OCI-LY7 (cell line): ENCODE results near the gene PRPSAP2. TPM values are rescaled to one million over a fixed set of nuclear protein-coding genes. Genes with fewer than 3 reads are reported as not detected.

Source experiments
- BruUV-seq: library from RNA; stranded (reverse); fragments of 400-500 nt; replicated peaks from 2 replicates; lab custom pipeline; 2021; lab: Mats Ljungman, UMichigan
- CTCF ChIA-PET: fragments of 300-600 bp; sonication (Branson Sonifier 250); formaldehyde crosslinking; loops from one replicate; lab custom pipeline; 2022; ENCODE audit warnings: antibody characterized with exemption; ENCODE audit not compliant: unreplicated experiment; lab: Charles Lee
- POLR2A ChIA-PET: fragments of 300-600 bp; sonication (Branson Sonifier 250); formaldehyde crosslinking; loops from one replicate; lab custom pipeline; 2022; ENCODE audit warnings: antibody characterized with exemption; lab: Charles Lee
- DNase-seq: peaks from one replicate; pipeline ENCODE4 v3.0.0-alpha.2; 2015; ENCODE audit warnings: low spot score
- H2AFZ ChIP-seq: fragments of 200-600 bp; sonication (generic), shearing (Covaris generic); 2 replicates; pipeline ENCODE4 v1.6.1; 2014; ENCODE audit warnings: mild to moderate bottlenecking, antibody characterized with exemption, low read length, moderate library complexity
- H3K27ac ChIP-seq: fragments of 200-600 bp; sonication (generic); 2 replicates; pipeline ENCODE4 v1.5.1; 2014; ENCODE audit warnings: mixed run types, low read depth, mild to moderate bottlenecking, moderate library complexity, low read length, inconsistent platforms; ENCODE audit not compliant: poor library complexity, severe bottlenecking
- H3K36me3 ChIP-seq: fragments of 200-600 bp; sonication (generic); 2 replicates; pipeline ENCODE4 v1.6.1; 2014; ENCODE audit warnings: mild to moderate bottlenecking, antibody characterized with exemption, low read length, moderate library complexity, mixed read lengths; ENCODE audit not compliant: insufficient read depth
- H3K4me1 ChIP-seq: fragments of 200-600 bp; sonication (generic); 2 replicates; pipeline ENCODE4 v1.5.1; 2014; ENCODE audit warnings: mild to moderate bottlenecking, low read length; ENCODE audit not compliant: insufficient read depth, poor library complexity, severe bottlenecking
- H3K4me2 ChIP-seq: fragments of 200-600 bp; sonication (generic); 2 replicates; pipeline ENCODE4 v1.6.1; 2014; ENCODE audit warnings: mild to moderate bottlenecking, low read length
- H3K4me3 ChIP-seq: fragments of 200-600 bp; sonication (generic); 2 replicates; pipeline ENCODE4 v1.5.1; 2014; ENCODE audit warnings: mild to moderate bottlenecking, low read depth, low read length; ENCODE audit not compliant: poor library complexity, severe bottlenecking
- H3K79me2 ChIP-seq: fragments of 200-600 bp; sonication (generic); 2 replicates; pipeline ENCODE4 v1.6.1; 2016; ENCODE audit warnings: low read depth, mild to moderate bottlenecking, low read length, moderate library complexity, mixed read lengths; ENCODE audit not compliant: insufficient read depth
- H3K9me2 ChIP-seq: fragments of 200-600 bp; sonication (generic); 2 replicates; pipeline ENCODE4 v1.6.1; 2016; ENCODE audit warnings: mild to moderate bottlenecking, low read length, mixed read lengths; ENCODE audit not compliant: insufficient read depth
- H3K9me3 ChIP-seq: fragments of 200-600 bp; sonication (generic); 2 replicates; pipeline ENCODE4 v1.6.1; 2014; ENCODE audit warnings: mild to moderate bottlenecking, mixed run types, low read length, mixed read lengths
- H4K20me1 ChIP-seq: fragments of 200-600 bp; sonication (generic); 2 replicates; pipeline ENCODE4 v1.6.1; 2014; ENCODE audit warnings: mild to moderate bottlenecking, antibody characterized with exemption, low read length, moderate library complexity, mixed read lengths; ENCODE audit not compliant: insufficient read depth
- EZH2phosphoT487 ChIP-seq: fragments of 200-600 bp; sonication (generic); IDR thresholded peaks from 2 replicates; pipeline ENCODE4 v1.6.1; 2018; ENCODE audit warnings: low read depth, borderline replicate concordance, mild to moderate bottlenecking, mixed run types, antibody characterized with exemption, low read length, moderate library complexity, mixed read lengths
- intact Hi-C: fragments of 100-400 bp; cut with micrococcal nuclease; formaldehyde crosslinking; loops from one replicate; pipeline ENCODE4 v1.10.0; 2022; ENCODE audit not compliant: unreplicated experiment
- total RNA-seq, 2 experiments: library from RNA; depleted of rRNA in 1 of 2; stranded (reverse); fragments of >200 nt in 1 of 2; shearing (Covaris generic) in 1 of 2; gene quantifications; 2 replicates each; pipeline ENCODE4 v1.2.3, GENCODE V29; 2014 to 2022
- TF ChIP-seq, protein P1 (sequence below): fragments of 200-600 bp; sonication (generic); conservative IDR thresholded peaks from 2 replicates; pipeline ENCODE4 v1.5.1; 2014; ENCODE audit warnings: mild to moderate bottlenecking, antibody characterized with exemption, low read length, moderate library complexity, mixed read lengths

PRPSAP2 gene
- total RNA-seq, 2 experiments from 2014 or later = 59.3 to 90.2 TPM

DNA sequence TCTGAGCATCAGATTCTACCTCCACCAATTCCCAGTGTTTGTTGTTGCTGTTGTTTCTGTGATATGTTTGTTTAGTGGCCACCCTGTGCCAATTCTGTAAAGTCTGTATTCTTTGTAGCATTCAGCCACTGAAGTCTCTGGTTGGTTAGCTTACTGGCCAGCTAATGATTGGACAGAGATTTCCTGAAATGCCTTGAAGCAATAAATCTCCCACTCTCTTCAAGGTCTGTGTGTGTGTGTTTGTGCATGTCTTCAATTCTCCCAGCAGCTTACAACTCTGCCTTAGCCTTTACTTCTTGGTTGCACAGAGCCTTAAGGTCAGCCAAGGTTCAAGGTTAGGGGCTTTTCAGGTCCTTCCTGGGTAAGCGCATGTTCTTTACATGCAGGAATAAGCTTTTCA is 38.2 kb downstream of the PRPSAP2 start:
- no peak overlapping the region for H3K27ac ChIP-seq
- H3K4me2 ChIP-seq = no peak overlapping the region
- intact Hi-C loops = no loop called here
- TF ChIP-seq, protein P1, sequence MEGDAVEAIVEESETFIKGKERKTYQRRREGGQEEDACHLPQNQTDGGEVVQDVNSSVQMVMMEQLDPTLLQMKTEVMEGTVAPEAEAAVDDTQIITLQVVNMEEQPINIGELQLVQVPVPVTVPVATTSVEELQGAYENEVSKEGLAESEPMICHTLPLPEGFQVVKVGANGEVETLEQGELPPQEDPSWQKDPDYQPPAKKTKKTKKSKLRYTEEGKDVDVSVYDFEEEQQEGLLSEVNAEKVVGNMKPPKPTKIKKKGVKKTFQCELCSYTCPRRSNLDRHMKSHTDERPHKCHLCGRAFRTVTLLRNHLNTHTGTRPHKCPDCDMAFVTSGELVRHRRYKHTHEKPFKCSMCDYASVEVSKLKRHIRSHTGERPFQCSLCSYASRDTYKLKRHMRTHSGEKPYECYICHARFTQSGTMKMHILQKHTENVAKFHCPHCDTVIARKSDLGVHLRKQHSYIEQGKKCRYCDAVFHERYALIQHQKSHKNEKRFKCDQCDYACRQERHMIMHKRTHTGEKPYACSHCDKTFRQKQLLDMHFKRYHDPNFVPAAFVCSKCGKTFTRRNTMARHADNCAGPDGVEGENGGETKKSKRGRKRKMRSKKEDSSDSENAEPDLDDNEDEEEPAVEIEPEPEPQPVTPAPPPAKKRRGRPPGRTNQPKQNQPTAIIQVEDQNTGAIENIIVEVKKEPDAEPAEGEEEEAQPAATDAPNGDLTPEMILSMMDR = no peak
- TF ChIP-seq EZH2phosphoT487 = no peak
- peaks cover 84% of the 10 kb centered on the region for H3K36me3 ChIP-seq
- peaks cover 15% of the 10 kb centered on the region; the same call in 1 of the 2 replicates for H3K9me3 ChIP-seq
- no TSS peak for BruUV-seq
- ChIA-PET CTCF (no interaction called here), POLR2A (interaction anchor here (0.7 kb wide), 1 partner anchor 482 kb away, joined by 3 read pairs; no protein-coding TSS in a partner anchor)
- DNase-seq = no peak
- H3K79me2 ChIP-seq = no peaks in the 10 kb centered on the region
- no peak overlapping the region for H2AFZ ChIP-seq
- H3K4me3 ChIP-seq = no peak overlapping the region
- no peaks in the 10 kb centered on the region for H3K9me2 ChIP-seq
- H3K4me1 ChIP-seq = peaks cover 20% of the 10 kb centered on the region
- H4K20me1 ChIP-seq = no peaks in the 10 kb centered on the region

DNA sequence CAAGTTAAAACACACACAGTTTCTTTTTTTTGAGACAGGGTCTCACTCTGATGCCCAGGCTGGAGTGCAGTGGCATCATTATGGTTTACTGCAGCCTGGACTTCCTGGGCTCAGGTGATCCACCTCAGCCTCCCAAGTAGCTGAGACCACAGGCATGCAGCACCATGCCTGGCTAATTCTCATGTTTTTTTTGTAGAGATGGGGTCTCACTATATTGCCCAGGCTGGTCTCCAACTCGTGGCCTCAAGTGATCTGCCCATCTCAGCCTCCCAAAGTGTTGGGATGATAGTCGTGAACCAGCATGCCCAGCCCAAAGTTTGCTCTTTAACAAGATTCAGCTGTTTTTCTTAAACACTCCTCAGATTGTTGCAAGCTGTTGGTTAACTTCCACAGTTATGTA is 39.0 kb downstream of the PRPSAP2 start:
- ChIA-PET CTCF (no interaction called here), POLR2A (interaction anchor here (1.0 kb wide), 1 partner anchor 39 kb away, joined by 5 read pairs; the partner anchor contains the start of gene PRPSAP2)
- Histone ChIP-seq H3K9me2 (no peaks in the 10 kb centered on the region), H3K9me3 (peaks cover 15% of the 10 kb centered on the region; the same call in 1 of the 2 replicates), H3K4me2 (no peak overlapping the region), H3K27ac (no peak overlapping the region), H3K4me3 (no peak overlapping the region), H3K36me3 (peaks cover 78% of the 10 kb centered on the region), H3K4me1 (peaks cover 28% of the 10 kb centered on the region), H4K20me1 (no peaks in the 10 kb centered on the region), H2AFZ (no peak overlapping the region), H3K79me2 (no peaks in the 10 kb centered on the region; the same call in 1 of the 2 replicates)
- BruUV-seq = no TSS peak
- DNase-seq = no peak
- intact Hi-C loops = no loop called here
- TF ChIP-seq, protein P1 = no peak
- TF ChIP-seq EZH2phosphoT487 = no peak

DNA sequence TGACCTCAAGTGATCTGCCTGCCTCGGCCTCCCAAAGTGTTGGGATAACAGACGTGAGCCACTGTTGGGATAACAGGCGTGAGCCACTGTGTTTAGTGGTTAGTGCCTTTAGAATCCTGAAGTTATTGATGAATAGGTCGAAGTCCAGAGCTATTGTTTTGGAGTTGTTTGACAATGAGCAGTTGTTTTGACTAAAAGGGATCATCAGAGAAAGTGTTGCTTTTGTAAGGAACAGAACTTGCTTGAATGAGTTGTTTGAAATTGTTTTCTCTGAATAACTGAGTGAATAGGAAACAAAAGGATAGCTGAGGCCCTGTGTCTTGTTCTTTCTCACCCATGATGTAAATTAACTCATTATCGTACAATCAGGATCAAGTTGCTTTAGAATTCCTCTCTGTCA is 46.6 kb downstream of the PRPSAP2 start:
- Histone ChIP-seq H3K9me3 (no peaks in the 10 kb centered on the region; the same call in 1 of the 2 replicates), H3K79me2 (no peaks in the 10 kb centered on the region; the same call in 1 of the 2 replicates), H3K36me3 (peaks cover 48% of the 10 kb centered on the region), H4K20me1 (no peaks in the 10 kb centered on the region), H3K4me2 (no peak overlapping the region), H3K4me1 (peaks cover 26% of the 10 kb centered on the region), H3K4me3 (no peak overlapping the region), H3K9me2 (no peaks in the 10 kb centered on the region), H3K27ac (no peak overlapping the region), H2AFZ (no peak overlapping the region)
- intact Hi-C loops = no loop called here
- CTCF ChIA-PET = no interaction called here
- POLR2A ChIA-PET = interaction anchor here (1.0 kb wide), 1 partner anchor 19 kb away, joined by 4 read pairs; no protein-coding TSS in a partner anchor
- TF ChIP-seq, protein P1 = no peak
- no peak for TF ChIP-seq EZH2phosphoT487
- DNase-seq = no peak
- no TSS peak for BruUV-seq
